MM.1S (cell line): Measurements from ENCODE around the gene YAF2.

Source experiments
- DNase-seq: peaks from one replicate; pipeline ENCODE4 v3.0.0-alpha.2; 2015
- H2AFZ ChIP-seq: fragments of 300-600 bp; sonication (generic); 2 replicates; pipeline ENCODE4 v1.6.0; 2016; ENCODE audit warnings: antibody characterized with exemption, low read length
- H3F3A ChIP-seq: fragments of 300-600 bp; sonication (generic); 2 replicates; pipeline ENCODE4 v1.6.1; 2016; ENCODE audit warnings: mild to moderate bottlenecking, antibody characterized with exemption, low read length, moderate library complexity, mixed read lengths; ENCODE audit not compliant: insufficient read depth
- H3K27ac ChIP-seq: fragments of 300-600 bp; sonication (generic); 2 replicates; pipeline ENCODE4 v1.5.1; 2016; ENCODE audit warnings: mild to moderate bottlenecking, low read length
- H3K27me3 ChIP-seq: fragments of 300-600 bp; sonication (generic); replicated peaks from 2 replicates; pipeline ENCODE4 v1.6.0; 2016; ENCODE audit warnings: low read length; ENCODE audit not compliant: insufficient read depth
- H3K36me3 ChIP-seq: fragments of 300-600 bp; sonication (generic); replicated peaks from 2 replicates; pipeline ENCODE4 v1.6.1; 2016; ENCODE audit warnings: mild to moderate bottlenecking, low read length, mixed read lengths; ENCODE audit not compliant: insufficient read depth
- H3K4me1 ChIP-seq: fragments of 300-600 bp; sonication (generic); 2 replicates; pipeline ENCODE4 v1.6.1; 2016; ENCODE audit warnings: low read length, mixed read lengths
- H3K4me2 ChIP-seq: fragments of 300-600 bp; sonication (generic); 2 replicates; pipeline ENCODE4 v1.6.0; 2016; ENCODE audit warnings: low read depth, low read length
- H3K4me3 ChIP-seq: fragments of 300-600 bp; sonication (generic); 2 replicates; pipeline ENCODE4 v1.5.1; 2016; ENCODE audit warnings: low read length, mixed read lengths
- H3K79me2 ChIP-seq: fragments of 300-600 bp; sonication (generic); 2 replicates; pipeline ENCODE4 v1.6.1; 2016; ENCODE audit warnings: mixed run types, low read length, mixed read lengths
- H3K9ac ChIP-seq: fragments of 300-600 bp; sonication (generic); 2 replicates; pipeline ENCODE4 v1.6.1; 2016; ENCODE audit warnings: low read length, mixed read lengths
- H3K9me2 ChIP-seq: fragments of 300-600 bp; sonication (generic); replicated peaks from 2 replicates; pipeline ENCODE4 v1.6.1; 2016; ENCODE audit warnings: mild to moderate bottlenecking, low read length, mixed read lengths; ENCODE audit not compliant: insufficient read depth
- H3K9me3 ChIP-seq: fragments of 300-600 bp; sonication (generic); replicated peaks from 2 replicates; pipeline ENCODE4 v1.6.1; 2016; ENCODE audit warnings: mild to moderate bottlenecking, low read length, mixed read lengths; ENCODE audit not compliant: insufficient read depth
- H4K20me1 ChIP-seq: fragments of 300-600 bp; sonication (generic); 2 replicates; pipeline ENCODE4 v1.6.1; 2016; ENCODE audit warnings: mild to moderate bottlenecking, low read length, moderate library complexity, mixed read lengths; ENCODE audit not compliant: insufficient read depth
- CTCF ChIP-seq: fragments of 300-600 bp; sonication (generic); IDR thresholded peaks from 2 replicates; pipeline ENCODE4 v1.5.1; 2016; ENCODE audit warnings: antibody characterized with exemption, low read length, mixed read lengths
- EZH2 ChIP-seq: fragments of 300-600 bp; sonication (generic); optimal IDR thresholded peaks from 2 replicates; pipeline ENCODE3; 2017; ENCODE audit warnings: low read depth, mild to moderate bottlenecking, antibody characterized with exemption, low read length, mixed read lengths
- EZH2phosphoT487 ChIP-seq: fragments of 300-600 bp; sonication (generic); IDR thresholded peaks from 2 replicates; pipeline ENCODE4 v1.6.1; 2018; ENCODE audit warnings: antibody characterized with exemption, low read length

Gene YAF2

GRCh38 chr12:42282294-42282693 is 44.2 kb upstream of the YAF2 start:
- Histone ChIP-seq H3K4me2 (no peak overlapping the region), H3K27ac (no peak overlapping the region), H3K27me3 (no peaks in the 10 kb centered on the region), H3K79me2 (no peaks in the 10 kb centered on the region), H2AFZ (no peak overlapping the region), H3F3A (no peaks in the 10 kb centered on the region), H3K4me1 (no peaks in the 10 kb centered on the region), H3K9me3 (no peaks in the 10 kb centered on the region), H3K9ac (no peak overlapping the region), H3K4me3 (no peak overlapping the region), H4K20me1 (no peaks in the 10 kb centered on the region), H3K9me2 (no peaks in the 10 kb centered on the region), H3K36me3 (no peaks in the 10 kb centered on the region)
- DNase-seq: no peak
- TF ChIP-seq CTCF (no peak), EZH2phosphoT487 (no peak), EZH2 (no peak)

GRCh38 chr12:42281844-42282243 is 43.8 kb upstream of the YAF2 start:
- TF ChIP-seq CTCF: no peak
- TF ChIP-seq EZH2: no peak
- TF ChIP-seq EZH2phosphoT487: no peak
- no peak overlapping the region for H3K4me2 ChIP-seq
- no peaks in the 10 kb centered on the region for H3K9me3 ChIP-seq
- no peak overlapping the region for H3K27ac ChIP-seq
- no peaks in the 10 kb centered on the region for H4K20me1 ChIP-seq
- H3K9me2 ChIP-seq: no peaks in the 10 kb centered on the region
- no peaks in the 10 kb centered on the region for H3K4me1 ChIP-seq
- H3K4me3 ChIP-seq: no peak overlapping the region
- H3K36me3 ChIP-seq: no peaks in the 10 kb centered on the region
- H3K79me2 ChIP-seq: no peaks in the 10 kb centered on the region
- no peaks in the 10 kb centered on the region for H3K27me3 ChIP-seq
- H2AFZ ChIP-seq: no peak overlapping the region
- DNase-seq: no peak
- no peaks in the 10 kb centered on the region for H3F3A ChIP-seq
- no peak overlapping the region for H3K9ac ChIP-seq

- Histone ChIP-seq H3K79me2 (no peaks in the 10 kb centered on the region), H4K20me1 (no peaks in the 10 kb centered on the region), H3K9me2 (no peaks in the 10 kb centered on the region), H3K4me1 (no peaks in the 10 kb centered on the region), H3K27ac (no peak overlapping the region), H3K27me3 (no peaks in the 10 kb centered on the region), H3K4me2 (no peak overlapping the region), H3K36me3 (no peaks in the 10 kb centered on the region), H2AFZ (no peak overlapping the region), H3K4me3 (no peak overlapping the region), H3K9me3 (no peaks in the 10 kb centered on the region), H3F3A (no peaks in the 10 kb centered on the region), H3K9ac (no peak overlapping the region)
- TF ChIP-seq EZH2 (no peak), EZH2phosphoT487 (no peak), CTCF (no peak)
- no peak for DNase-seq
Observed at GRCh38 chr12:42281278-42281677, 43.2 kb upstream of the YAF2 start.

DNA sequence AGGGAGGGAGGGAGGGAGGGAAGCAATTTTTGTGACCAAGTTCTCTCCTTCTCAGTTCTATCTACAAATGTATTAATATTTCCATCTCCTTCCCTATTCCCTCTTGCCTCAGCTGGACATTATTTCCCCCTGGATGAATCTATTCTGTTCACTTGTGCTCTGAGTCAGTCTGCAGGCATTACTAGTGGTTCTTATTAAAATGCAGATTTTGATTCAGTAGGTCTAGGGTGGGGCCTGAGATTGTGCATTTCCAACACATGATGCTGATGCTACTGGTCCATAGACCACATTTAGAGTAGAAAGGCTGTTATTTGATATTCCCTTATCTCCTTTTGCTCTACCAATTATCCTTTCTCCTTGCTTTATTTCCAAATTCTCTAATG is 40.1 kb upstream of the YAF2 start:
- Histone ChIP-seq H3K27me3 (no peaks in the 10 kb centered on the region), H2AFZ (no peak overlapping the region), H3K79me2 (no peaks in the 10 kb centered on the region), H3K36me3 (no peaks in the 10 kb centered on the region), H4K20me1 (no peaks in the 10 kb centered on the region), H3K9ac (no peak overlapping the region), H3K9me3 (no peaks in the 10 kb centered on the region), H3K27ac (no peak overlapping the region), H3K4me3 (no peak overlapping the region), H3F3A (no peaks in the 10 kb centered on the region), H3K4me2 (no peak overlapping the region), H3K9me2 (no peaks in the 10 kb centered on the region), H3K4me1 (no peaks in the 10 kb centered on the region)
- TF ChIP-seq EZH2phosphoT487 (no peak), CTCF (no peak), EZH2 (no peak)
- no peak for DNase-seq
